HEK293 (cell line): ENCODE results near the gene NCR3LG1.

Experiments
- BCL11A ChIP-seq: fragments of 450-650 bp; formaldehyde crosslinking; IDR thresholded peaks from 2 replicates; pipeline ENCODE4 v1.5.1; 2016; ENCODE audit warnings: low read depth, missing biosample characterization, missing genetic modification characterization
- ELK4 ChIP-seq: IDR thresholded peaks from 2 replicates; pipeline ENCODE4 v1.6.1; 2011; ENCODE audit warnings: mild to moderate bottlenecking, low read depth, low read length, borderline replicate concordance
- GLIS1 ChIP-seq: fragments of 450-650 bp; formaldehyde crosslinking; IDR thresholded peaks from 2 replicates; pipeline ENCODE4 v1.5.1; 2016; ENCODE audit warnings: missing biosample characterization, missing genetic modification characterization
- KLF10 ChIP-seq: fragments of 450-650 bp; IDR thresholded peaks from 2 replicates; pipeline ENCODE4 v1.5.1; 2018; ENCODE audit warnings: missing biosample characterization, mild to moderate bottlenecking, missing genetic modification characterization
- KLF8 ChIP-seq: fragments of 450-650 bp; formaldehyde crosslinking; IDR thresholded peaks from 2 replicates; pipeline ENCODE4 v1.5.1; 2016; ENCODE audit warnings: missing biosample characterization, missing genetic modification characterization
- MEIS1 ChIP-seq: sonication (generic); formaldehyde crosslinking; IDR thresholded peaks from 2 replicates; pipeline ENCODE4 v1.8.1; 2022; ENCODE audit warnings: missing genetic modification reagents, mild to moderate bottlenecking, borderline replicate concordance
- PRDM6 ChIP-seq: fragments of 450-650 bp; formaldehyde crosslinking; IDR thresholded peaks from 2 replicates; pipeline ENCODE4 v1.5.1; 2017; ENCODE audit warnings: missing biosample characterization, missing genetic modification characterization
- SCRT2 ChIP-seq: fragments of 450-650 bp; formaldehyde crosslinking; IDR thresholded peaks from 2 replicates; pipeline ENCODE4 v1.5.1; 2016; ENCODE audit warnings: missing biosample characterization, missing genetic modification characterization
- WT1 ChIP-seq: fragments of 450-650 bp; formaldehyde crosslinking; IDR thresholded peaks from 2 replicates; pipeline ENCODE4 v1.5.1; 2016; ENCODE audit warnings: missing biosample characterization, missing genetic modification characterization
- ZFP69B ChIP-seq: fragments of 450-650 bp; formaldehyde crosslinking; IDR thresholded peaks from 2 replicates; pipeline ENCODE4 v1.5.1; 2016; ENCODE audit warnings: missing biosample characterization, missing genetic modification characterization
- ZNF132 ChIP-seq: fragments of 450-650 bp; formaldehyde crosslinking; IDR thresholded peaks from 2 replicates; pipeline ENCODE4 v1.5.1; 2017; ENCODE audit warnings: missing biosample characterization, missing genetic modification characterization, borderline replicate concordance
- ZNF140 ChIP-seq: fragments of 450-650 bp; formaldehyde crosslinking; IDR thresholded peaks from 2 replicates; pipeline ENCODE4 v1.5.1; 2016; ENCODE audit warnings: missing biosample characterization, missing genetic modification characterization
- ZNF146 ChIP-seq: fragments of 450-650 bp; formaldehyde crosslinking; IDR thresholded peaks from 2 replicates; pipeline ENCODE4 v1.5.1; 2016; ENCODE audit warnings: missing biosample characterization, missing genetic modification characterization
- ZNF169 ChIP-seq: fragments of 450-650 bp; formaldehyde crosslinking; IDR thresholded peaks from 2 replicates; pipeline ENCODE4 v1.5.1; 2016; ENCODE audit warnings: missing biosample characterization, missing genetic modification characterization
- ZNF19 ChIP-seq: fragments of 450-650 bp; formaldehyde crosslinking; IDR thresholded peaks from 2 replicates; pipeline ENCODE4; 2016; ENCODE audit warnings: missing biosample characterization, missing genetic modification characterization, low read depth
- ZNF24 ChIP-seq: fragments of 450-650 bp; formaldehyde crosslinking; IDR thresholded peaks from 2 replicates; pipeline ENCODE4 v1.5.1; 2016; ENCODE audit warnings: missing biosample characterization, missing genetic modification characterization
- ZNF280C ChIP-seq: fragments of 450-650 bp; formaldehyde crosslinking; IDR thresholded peaks from 2 replicates; pipeline ENCODE4 v1.5.1; 2016; ENCODE audit warnings: missing biosample characterization, missing genetic modification characterization
- ZNF335 ChIP-seq: fragments of 450-650 bp; formaldehyde crosslinking; conservative IDR thresholded peaks from 2 replicates; pipeline ENCODE4 v1.5.1; 2016; ENCODE audit warnings: missing biosample characterization, missing genetic modification characterization
- ZNF423 ChIP-seq: fragments of 450-650 bp; formaldehyde crosslinking; IDR thresholded peaks from 2 replicates; pipeline ENCODE4 v1.5.1; 2016; ENCODE audit warnings: missing biosample characterization, missing genetic modification characterization
- ZNF48 ChIP-seq: fragments of 450-650 bp; formaldehyde crosslinking; IDR thresholded peaks from 2 replicates; pipeline ENCODE4 v1.5.1; 2016; ENCODE audit warnings: missing biosample characterization, missing genetic modification characterization
- ZNF501 ChIP-seq: fragments of 450-650 bp; formaldehyde crosslinking; IDR thresholded peaks from 2 replicates; pipeline ENCODE4 v1.5.1; 2016; ENCODE audit warnings: missing biosample characterization, missing genetic modification characterization
- ZNF596 ChIP-seq: fragments of 450-650 bp; IDR thresholded peaks from 2 replicates; pipeline ENCODE4 v1.5.0; 2018; ENCODE audit warnings: missing biosample characterization, mild to moderate bottlenecking, missing genetic modification characterization, moderate library complexity
- ZNF621 ChIP-seq: fragments of 450-650 bp; formaldehyde crosslinking; IDR thresholded peaks from 2 replicates; pipeline ENCODE4 v1.5.1; 2017; ENCODE audit warnings: missing biosample characterization, missing genetic modification characterization
- ZNF624 ChIP-seq: fragments of 450-650 bp; formaldehyde crosslinking; IDR thresholded peaks from 2 replicates; pipeline ENCODE4 v1.5.1; 2017; ENCODE audit warnings: missing biosample characterization, missing genetic modification characterization
- ZNF639 ChIP-seq: fragments of 450-650 bp; formaldehyde crosslinking; IDR thresholded peaks from 2 replicates; pipeline ENCODE4 v1.5.1; 2016; ENCODE audit warnings: missing biosample characterization, missing genetic modification characterization
- ZNF768 ChIP-seq: fragments of 450-650 bp; formaldehyde crosslinking; IDR thresholded peaks from 2 replicates; pipeline ENCODE4 v1.5.1; 2018; ENCODE audit warnings: missing biosample characterization, mild to moderate bottlenecking, missing genetic modification characterization
- ZNF785 ChIP-seq: fragments of 450-650 bp; formaldehyde crosslinking; IDR thresholded peaks from 2 replicates; pipeline ENCODE4 v1.5.1; 2016; ENCODE audit warnings: missing biosample characterization, missing genetic modification characterization
- ZNF830 ChIP-seq: fragments of 450-650 bp; IDR thresholded peaks from 2 replicates; pipeline ENCODE4 v1.5.0; 2018; ENCODE audit warnings: missing biosample characterization, missing genetic modification characterization, low read depth, mild to moderate bottlenecking, moderate library complexity
- ZSCAN30 ChIP-seq: fragments of 450-650 bp; IDR thresholded peaks from 2 replicates; pipeline ENCODE4 v1.5.1; 2018; ENCODE audit warnings: missing biosample characterization, mild to moderate bottlenecking, missing genetic modification characterization, moderate library complexity
- TF ChIP-seq, protein P1 (sequence below): fragments of 450-650 bp; formaldehyde crosslinking; IDR thresholded peaks from 2 replicates; pipeline ENCODE4 v1.5.1; 2016; ENCODE audit warnings: missing biosample characterization, missing genetic modification characterization
- TF ChIP-seq, protein P2 (sequence below): fragments of 450-650 bp; formaldehyde crosslinking; IDR thresholded peaks from 2 replicates; pipeline ENCODE4; 2016; ENCODE audit warnings: missing biosample characterization, missing genetic modification characterization

NCR3LG1 gene

GRCh38 chr11:17351510-17352176 lies at the start of gene NCR3LG1 (continued):
- TF ChIP-seq KLF10 (tag by site-specific recombination): no peak
- peak; percentile 56; the same call in 1 of the 2 replicates for TF ChIP-seq ZNF501
- peak; percentile 56 for TF ChIP-seq KLF8 (tag by site-specific recombination)
- TF ChIP-seq ZNF639: no peak
- TF ChIP-seq ZNF24 (tag by site-specific recombination): no peak
- TF ChIP-seq ZNF596 (tag by site-specific recombination): no peak
- TF ChIP-seq WT1 (tag by site-specific recombination): no peak
- no peak for TF ChIP-seq GLIS1
- TF ChIP-seq ZNF132 (tag by site-specific recombination): no peak
- TF ChIP-seq MEIS1 (CRISPR knock-in tag): no peak
- no peak for TF ChIP-seq ZNF48 (tag by site-specific recombination)
- no peak for TF ChIP-seq ZNF423
- TF ChIP-seq ZNF621 (tag by site-specific recombination): no peak
- 0 out of 2 replicates have a peak, but pooled peaks have one; percentile 23 for TF ChIP-seq ZSCAN30 (tag by site-specific recombination)
- no peak for TF ChIP-seq ZNF169 (tag by site-specific recombination)
- TF ChIP-seq, protein P1, sequence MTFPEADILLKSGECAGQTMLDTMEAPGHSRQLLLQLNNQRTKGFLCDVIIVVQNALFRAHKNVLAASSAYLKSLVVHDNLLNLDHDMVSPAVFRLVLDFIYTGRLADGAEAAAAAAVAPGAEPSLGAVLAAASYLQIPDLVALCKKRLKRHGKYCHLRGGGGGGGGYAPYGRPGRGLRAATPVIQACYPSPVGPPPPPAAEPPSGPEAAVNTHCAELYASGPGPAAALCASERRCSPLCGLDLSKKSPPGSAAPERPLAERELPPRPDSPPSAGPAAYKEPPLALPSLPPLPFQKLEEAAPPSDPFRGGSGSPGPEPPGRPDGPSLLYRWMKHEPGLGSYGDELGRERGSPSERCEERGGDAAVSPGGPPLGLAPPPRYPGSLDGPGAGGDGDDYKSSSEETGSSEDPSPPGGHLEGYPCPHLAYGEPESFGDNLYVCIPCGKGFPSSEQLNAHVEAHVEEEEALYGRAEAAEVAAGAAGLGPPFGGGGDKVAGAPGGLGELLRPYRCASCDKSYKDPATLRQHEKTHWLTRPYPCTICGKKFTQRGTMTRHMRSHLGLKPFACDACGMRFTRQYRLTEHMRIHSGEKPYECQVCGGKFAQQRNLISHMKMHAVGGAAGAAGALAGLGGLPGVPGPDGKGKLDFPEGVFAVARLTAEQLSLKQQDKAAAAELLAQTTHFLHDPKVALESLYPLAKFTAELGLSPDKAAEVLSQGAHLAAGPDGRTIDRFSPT (tag by site-specific recombination): peak; percentile 35; the same call in 1 of the 2 replicates
- no peak for TF ChIP-seq ZNF146 (tag by site-specific recombination)
- no peak for TF ChIP-seq ZNF140
- no peak for TF ChIP-seq ZFP69B (tag by site-specific recombination)
- no peak for TF ChIP-seq ZNF830 (tag by site-specific recombination)
- TF ChIP-seq ZNF768 (tag by site-specific recombination): no peak
- TF ChIP-seq SCRT2 (tag by site-specific recombination): no peak
- TF ChIP-seq ELK4: no peak
- TF ChIP-seq, protein P2, sequence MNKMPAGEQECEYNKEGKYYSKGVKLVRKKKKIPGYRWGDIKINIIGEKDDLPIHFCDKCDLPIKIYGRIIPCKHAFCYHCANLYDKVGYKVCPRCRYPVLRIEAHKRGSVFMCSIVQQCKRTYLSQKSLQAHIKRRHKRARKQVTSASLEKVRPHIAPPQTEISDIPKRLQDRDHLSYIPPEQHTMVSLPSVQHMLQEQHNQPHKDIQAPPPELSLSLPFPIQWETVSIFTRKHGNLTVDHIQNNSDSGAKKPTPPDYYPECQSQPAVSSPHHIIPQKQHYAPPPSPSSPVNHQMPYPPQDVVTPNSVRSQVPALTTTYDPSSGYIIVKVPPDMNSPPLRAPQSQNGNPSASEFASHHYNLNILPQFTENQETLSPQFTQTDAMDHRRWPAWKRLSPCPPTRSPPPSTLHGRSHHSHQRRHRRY (tag by site-specific recombination): no peak
- no peak for TF ChIP-seq ZNF624 (tag by site-specific recombination)
- TF ChIP-seq PRDM6 (tag by site-specific recombination): no peak
- TF ChIP-seq ZNF280C (tag by site-specific recombination): no peak
- TF ChIP-seq ZNF335 (tag by site-specific recombination): peak; percentile 77
- no peak for TF ChIP-seq BCL11A (tag by site-specific recombination)
- no peak for TF ChIP-seq ZNF785
- no peak for TF ChIP-seq ZNF19
